ENCODE results near the gene RABGAP1L. TPM values are rescaled to one million over a fixed set of nuclear protein-coding genes. Genes with fewer than 3 reads are reported as not detected.
"Not testable (repeated sequence)": the region's sequence is repeated elsewhere in the genome, so short reads cannot be mapped to it uniquely, and the experiment has no call there.

The RABGAP1L gene
- polyA plus RNA-seq, 4 donors = 20.6 to 53.9 (median 25.1) TPM

- no peaks in the 10 kb centered on the region for H3K27me3 ChIP-seq (ENCODE audit: control insufficient read depth in 3 of 3, insufficient read depth in 3 of 3, low read length in 3 of 3)
- DNase-seq (no peak), FAIRE-seq (no peak)
- H3K4me3 ChIP-seq (ENCODE audit: low read depth in 1 of 3, low read length in 3 of 3) = no peak overlapping the region
- WGBS, 3 donors = 87 to 88% (median 88%) methylated on average over 8 of the region's 8 CpGs
- peaks cover 5 to 13% (median 9%) of the 10 kb centered on the region in 3 donors for H3K36me3 ChIP-seq (ENCODE audit: control insufficient read depth in 3 of 3, insufficient read depth in 2 of 3, low read depth in 1 of 3, low read length in 3 of 3)
- no peaks in the 10 kb centered on the region for H3K4me1 ChIP-seq (ENCODE audit: control insufficient read depth in 3 of 3, insufficient read depth in 2 of 3, low read depth in 1 of 3, low read length in 2 of 3)
- H3K27ac ChIP-seq (ENCODE audit: low read depth in 1 of 3, low read length in 2 of 3) = no peak overlapping the region
- H3K9me3 ChIP-seq (ENCODE audit: control insufficient read depth in 2 of 2, insufficient read depth in 1 of 2, low read depth in 1 of 2, low read length in 1 of 2) = no peaks in the 10 kb centered on the region
Observed at GRCh38 chr1:175005085-175005783, 845.9 kb downstream of the RABGAP1L start.

GRCh38 chr1:175009532-175009931 lies 850.2 kb downstream of the RABGAP1L start:
- Histone ChIP-seq H3K9me3 (ENCODE audit: control insufficient read depth in 2 of 2, insufficient read depth in 1 of 2, low read depth in 1 of 2, low read length in 1 of 2) (no peaks in the 10 kb centered on the region), H3K27ac (ENCODE audit: low read depth in 1 of 3, low read length in 2 of 3) (no peak overlapping the region), H3K36me3 (ENCODE audit: control insufficient read depth in 3 of 3, insufficient read depth in 2 of 3, low read depth in 1 of 3, low read length in 3 of 3) (peaks cover 17 to 29% (median 23%) of the 10 kb centered on the region in 3 donors), H3K4me3 (ENCODE audit: low read depth in 1 of 3, low read length in 3 of 3) (no peak overlapping the region), H3K4me1 (ENCODE audit: control insufficient read depth in 3 of 3, insufficient read depth in 2 of 3, low read depth in 1 of 3, low read length in 2 of 3) (no peaks in the 10 kb centered on the region), H3K27me3 (ENCODE audit: control insufficient read depth in 3 of 3, insufficient read depth in 3 of 3, low read length in 3 of 3) (no peaks in the 10 kb centered on the region)
- FAIRE-seq = no peak
- no peak for DNase-seq
- 81 to 91% (median 88%) methylated on average over 10 of the region's 10 CpGs for WGBS, 3 donors

- H3K27me3 ChIP-seq (ENCODE audit: control insufficient read depth in 3 of 3, insufficient read depth in 3 of 3, low read length in 3 of 3) = no peaks in the 10 kb centered on the region
- H3K4me1 ChIP-seq (ENCODE audit: control insufficient read depth in 3 of 3, insufficient read depth in 2 of 3, low read depth in 1 of 3, low read length in 2 of 3) = no peaks in the 10 kb centered on the region
- WGBS, 3 donors = 65 to 91% (median 66%) methylated on average over 1 of the region's 1 CpG
- DNase-seq = no peak
- no peak overlapping the region for H3K27ac ChIP-seq (ENCODE audit: low read depth in 1 of 3, low read length in 2 of 3)
- H3K36me3 ChIP-seq (ENCODE audit: control insufficient read depth in 3 of 3, insufficient read depth in 2 of 3, low read depth in 1 of 3, low read length in 3 of 3) = peaks cover 28 to 36% (median 30%) of the 10 kb centered on the region in 3 donors
- no peak overlapping the region for H3K4me3 ChIP-seq (ENCODE audit: low read depth in 1 of 3, low read length in 3 of 3)
- H3K9me3 ChIP-seq (ENCODE audit: control insufficient read depth in 2 of 2, insufficient read depth in 1 of 2, low read depth in 1 of 2, low read length in 1 of 2) = no peaks in the 10 kb centered on the region
- FAIRE-seq = no peak
Observed at GRCh38 chr1:175013445-175013844, 854.1 kb downstream of the RABGAP1L start.

GRCh38 chr1:175015243-175015642 lies 855.9 kb downstream of the RABGAP1L start:
- H3K36me3 ChIP-seq (ENCODE audit: control insufficient read depth in 3 of 3, insufficient read depth in 2 of 3, low read depth in 1 of 3, low read length in 3 of 3) = peaks cover 24 to 34% (median 27%) of the 10 kb centered on the region in 3 donors
- 83 to 84% (median 84%) methylated on average over 4 of the region's 4 CpGs for WGBS, 3 donors
- no peak for FAIRE-seq

GRCh38 chr1:175019524-175019923 lies 860.2 kb downstream of the RABGAP1L start:
- DNase-seq = no peak
- H3K27me3 ChIP-seq (ENCODE audit: control insufficient read depth in 3 of 3, insufficient read depth in 3 of 3, low read length in 3 of 3) = no peaks in the 10 kb centered on the region
- H3K9me3 ChIP-seq (ENCODE audit: control insufficient read depth in 2 of 2, insufficient read depth in 1 of 2, low read depth in 1 of 2, low read length in 1 of 2) = no peaks in the 10 kb centered on the region
- H3K4me1 ChIP-seq (ENCODE audit: control insufficient read depth in 3 of 3, insufficient read depth in 2 of 3, low read depth in 1 of 3, low read length in 2 of 3) = no peaks in the 10 kb centered on the region
- 83 to 93% (median 89%) methylated on average over 3 of the region's 3 CpGs for WGBS, 3 donors
- no peak overlapping the region for H3K4me3 ChIP-seq (ENCODE audit: low read depth in 1 of 3, low read length in 3 of 3)
- FAIRE-seq = no peak
- no peak overlapping the region for H3K27ac ChIP-seq (ENCODE audit: low read depth in 1 of 3, low read length in 2 of 3)
- peaks cover 9 to 22% (median 13%) of the 10 kb centered on the region in 3 donors for H3K36me3 ChIP-seq (ENCODE audit: control insufficient read depth in 3 of 3, insufficient read depth in 2 of 3, low read depth in 1 of 3, low read length in 3 of 3)

More at GRCh38 chr1:175015243-175015642, 855.9 kb downstream of the RABGAP1L start:
- Histone ChIP-seq H3K9me3 (ENCODE audit: control insufficient read depth in 2 of 2, insufficient read depth in 1 of 2, low read depth in 1 of 2, low read length in 1 of 2) (no peaks in the 10 kb centered on the region), H3K27ac (ENCODE audit: low read depth in 1 of 3, low read length in 2 of 3) (no peak overlapping the region), H3K4me3 (ENCODE audit: low read depth in 1 of 3, low read length in 3 of 3) (no peak overlapping the region), H3K4me1 (ENCODE audit: control insufficient read depth in 3 of 3, insufficient read depth in 2 of 3, low read depth in 1 of 3, low read length in 2 of 3) (no peaks in the 10 kb centered on the region), H3K27me3 (ENCODE audit: control insufficient read depth in 3 of 3, insufficient read depth in 3 of 3, low read length in 3 of 3) (no peaks in the 10 kb centered on the region)
- no peak for DNase-seq

GRCh38 chr1:175023043-175023921 lies 864.0 kb downstream of the RABGAP1L start, which contains the start of gene MRPS14:
MRPS14 (minus strand) TSS chr1:175023425; CDS start chr1:175023408, 17 bp downstream.
- 2 to 4% (median 3%) methylated on average over 42 of the region's 42 CpGs for WGBS, 3 donors
- peak within 1 kb of the TSS; percentile 71 to 95 (median 83) for H3K27ac ChIP-seq (ENCODE audit: low read depth in 1 of 3, low read length in 2 of 3)
- FAIRE-seq = no peak

GRCh38 chr1:175023922-175024242 lies 864.6 kb downstream of the RABGAP1L start:
- H3K4me3 ChIP-seq (ENCODE audit: low read depth in 1 of 3, low read length in 3 of 3) = peak overlapping the region in 1 of 3 donors; percentile 96
- not testable (repeated sequence) for H3K4me1 ChIP-seq (ENCODE audit: control insufficient read depth in 3 of 3, insufficient read depth in 2 of 3, low read depth in 1 of 3, low read length in 2 of 3); H3K36me3 ChIP-seq (ENCODE audit: control insufficient read depth in 3 of 3, insufficient read depth in 2 of 3, low read depth in 1 of 3, low read length in 3 of 3); FAIRE-seq; DNase-seq; H3K9me3 ChIP-seq (ENCODE audit: control insufficient read depth in 2 of 2, insufficient read depth in 1 of 2, low read depth in 1 of 2, low read length in 1 of 2); H3K27me3 ChIP-seq (ENCODE audit: control insufficient read depth in 3 of 3, insufficient read depth in 3 of 3, low read length in 3 of 3)
- WGBS, 3 donors = 86 to 95% (median 93%) methylated on average over 2 of the region's 2 CpGs
- H3K27ac ChIP-seq (ENCODE audit: low read depth in 1 of 3, low read length in 2 of 3) = peak overlapping the region; percentile 45 to 83 (median 67)

More at GRCh38 chr1:175023043-175023921, 864.0 kb downstream of the RABGAP1L start, which contains the start of gene MRPS14:
- Histone ChIP-seq H3K27me3 (ENCODE audit: control insufficient read depth in 3 of 3, insufficient read depth in 3 of 3, low read length in 3 of 3) (no peaks in the 10 kb centered on the region), H3K4me3 (ENCODE audit: low read depth in 1 of 3, low read length in 3 of 3) (peak within 1 kb of the TSS; percentile 73 to 96 (median 92)), H3K9me3 (ENCODE audit: control insufficient read depth in 2 of 2, insufficient read depth in 1 of 2, low read depth in 1 of 2, low read length in 1 of 2) (no peaks in the 10 kb centered on the region), H3K4me1 (ENCODE audit: control insufficient read depth in 3 of 3, insufficient read depth in 2 of 3, low read depth in 1 of 3, low read length in 2 of 3) (no peaks in the 10 kb centered on the region), H3K36me3 (ENCODE audit: control insufficient read depth in 3 of 3, insufficient read depth in 2 of 3, low read depth in 1 of 3, low read length in 3 of 3) (no peaks in the 10 kb centered on the region)
- peak; percentile 97 to 99 for DNase-seq

GRCh38 chr1:175024773-175025172 lies 865.5 kb downstream of the RABGAP1L start:
- WGBS, 3 donors = 92 to 97% (median 96%) methylated on average over 2 of the region's 2 CpGs

More at GRCh38 chr1:175024773-175025172, 865.5 kb downstream of the RABGAP1L start:
- Histone ChIP-seq H3K36me3 (ENCODE audit: control insufficient read depth in 3 of 3, insufficient read depth in 2 of 3, low read depth in 1 of 3, low read length in 3 of 3) (no peaks in the 10 kb centered on the region), H3K9me3 (ENCODE audit: control insufficient read depth in 2 of 2, insufficient read depth in 1 of 2, low read depth in 1 of 2, low read length in 1 of 2) (no peaks in the 10 kb centered on the region), H3K4me1 (ENCODE audit: control insufficient read depth in 3 of 3, insufficient read depth in 2 of 3, low read depth in 1 of 3, low read length in 2 of 3) (peaks cover 0 to 7% (median 0%) of the 10 kb centered on the region in 3 donors), H3K27me3 (ENCODE audit: control insufficient read depth in 3 of 3, insufficient read depth in 3 of 3, low read length in 3 of 3) (no peaks in the 10 kb centered on the region), H3K27ac (ENCODE audit: low read depth in 1 of 3, low read length in 2 of 3) (no peak overlapping the region), H3K4me3 (ENCODE audit: low read depth in 1 of 3, low read length in 3 of 3) (no peak overlapping the region)
- DNase-seq = no peak
- no peak for FAIRE-seq
